Thoracic aorta endothelial cell (primary cell): Measurements from ENCODE around the gene HDAC7. TPM values are rescaled to one million over a fixed set of nuclear protein-coding genes. Genes with fewer than 3 reads are reported as not detected.

Source experiments
- total RNA-seq: library from RNA; depleted of rRNA; stranded (reverse); fragments of >200 nt; gene quantifications from 2 replicates; pipeline ENCODE4 v1.2.3, GENCODE V29; 2012

The HDAC7 gene
- total RNA-seq = 85.6 and 92.7 TPM in 2 replicates

GRCh38 chr12:47819896-47820630 is at the start of gene HDAC7:
Gene HDAC7, minus strand, starts transcription at chr12:47819903. Its CDS starts 118 bp downstream, at chr12:47819785.

GRCh38 chr12:47773062-47773857 is 46.4 kb downstream of the HDAC7 start, which contains the start of gene SLC48A1:
Gene SLC48A1, plus strand, starts transcription at chr12:47773238. Its CDS starts 67 bp downstream, at chr12:47773305.

GRCh38 chr12:47758834-47759690 is 60.6 kb downstream of the HDAC7 start, which contains the start of gene RAPGEF3:
Gene RAPGEF3, minus strand, starts transcription at chr12:47758880. Its CDS starts 324 bp downstream, at chr12:47758556.

Other genes with a start within 250 kb of the HDAC7 start
- 25.8 and 29.8 TPM in 2 replicates for gene RPAP3, start 113.9 kb downstream of the HDAC7 start, total RNA-seq
- 0.13 TPM in 1 of 2 replicates, not detected in the other for gene ENDOU, start 94.4 kb downstream of the HDAC7 start, total RNA-seq
- gene RAPGEF3, start 61.0 kb downstream of the HDAC7 start, total RNA-seq = 24.3 and 43.9 TPM in 2 replicates
- 13.0 and 17.5 TPM in 2 replicates for gene SLC48A1, start 46.7 kb downstream of the HDAC7 start, total RNA-seq
- gene VDR, start 85.1 kb upstream of the HDAC7 start, total RNA-seq = 0.80 and 1.1 TPM in 2 replicates
- 62.0 and 104 TPM in 2 replicates for gene TMEM106C, start 143.7 kb upstream of the HDAC7 start, total RNA-seq
- not detected in 2 replicates for gene COL2A1, start 184.6 kb upstream of the HDAC7 start, total RNA-seq